Measurements from ENCODE around the gene ENTHD1. TPM values are rescaled to one million over a fixed set of nuclear protein-coding genes. Genes with fewer than 3 reads are reported as not detected.

The ENTHD1 gene
- total RNA-seq, 4 donors from 2014 or later = not detected

DNA sequence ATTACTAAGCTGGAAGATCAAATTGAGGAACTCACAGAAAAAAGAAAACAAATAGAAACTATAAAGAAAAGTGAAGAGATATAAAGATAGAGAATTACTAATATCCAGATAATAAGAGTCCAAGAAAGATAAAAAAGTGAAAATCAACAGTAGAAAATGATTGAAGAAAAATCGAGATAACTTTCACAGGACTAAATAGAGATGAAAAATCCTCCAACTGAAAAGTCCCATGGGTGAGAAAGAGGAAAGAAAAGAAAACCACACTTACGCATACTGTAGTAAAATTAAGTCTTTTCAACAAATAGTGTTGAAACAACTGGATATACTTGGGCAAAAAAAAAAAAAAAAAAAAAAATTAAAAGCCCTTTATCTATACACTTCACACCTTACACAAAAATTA lies 60.0 kb downstream of the ENTHD1 start:
- no peaks in the 10 kb centered on the region for H3K36me3 ChIP-seq
- no peaks in the 10 kb centered on the region for H3K9me3 ChIP-seq
- H3K4me3 ChIP-seq = no peak overlapping the region
- no peak for DNase-seq
- no peaks in the 10 kb centered on the region for H3K4me1 ChIP-seq
- H3K27me3 ChIP-seq = no peaks in the 10 kb centered on the region
- TF ChIP-seq POLR2A (IDR thresholded peaks at IDR 0.05) = no peak
- TF ChIP-seq, protein P1, sequence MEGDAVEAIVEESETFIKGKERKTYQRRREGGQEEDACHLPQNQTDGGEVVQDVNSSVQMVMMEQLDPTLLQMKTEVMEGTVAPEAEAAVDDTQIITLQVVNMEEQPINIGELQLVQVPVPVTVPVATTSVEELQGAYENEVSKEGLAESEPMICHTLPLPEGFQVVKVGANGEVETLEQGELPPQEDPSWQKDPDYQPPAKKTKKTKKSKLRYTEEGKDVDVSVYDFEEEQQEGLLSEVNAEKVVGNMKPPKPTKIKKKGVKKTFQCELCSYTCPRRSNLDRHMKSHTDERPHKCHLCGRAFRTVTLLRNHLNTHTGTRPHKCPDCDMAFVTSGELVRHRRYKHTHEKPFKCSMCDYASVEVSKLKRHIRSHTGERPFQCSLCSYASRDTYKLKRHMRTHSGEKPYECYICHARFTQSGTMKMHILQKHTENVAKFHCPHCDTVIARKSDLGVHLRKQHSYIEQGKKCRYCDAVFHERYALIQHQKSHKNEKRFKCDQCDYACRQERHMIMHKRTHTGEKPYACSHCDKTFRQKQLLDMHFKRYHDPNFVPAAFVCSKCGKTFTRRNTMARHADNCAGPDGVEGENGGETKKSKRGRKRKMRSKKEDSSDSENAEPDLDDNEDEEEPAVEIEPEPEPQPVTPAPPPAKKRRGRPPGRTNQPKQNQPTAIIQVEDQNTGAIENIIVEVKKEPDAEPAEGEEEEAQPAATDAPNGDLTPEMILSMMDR (IDR thresholded peaks at IDR 0.05) = no peak
- H3K27ac ChIP-seq = no peak overlapping the region

DNA sequence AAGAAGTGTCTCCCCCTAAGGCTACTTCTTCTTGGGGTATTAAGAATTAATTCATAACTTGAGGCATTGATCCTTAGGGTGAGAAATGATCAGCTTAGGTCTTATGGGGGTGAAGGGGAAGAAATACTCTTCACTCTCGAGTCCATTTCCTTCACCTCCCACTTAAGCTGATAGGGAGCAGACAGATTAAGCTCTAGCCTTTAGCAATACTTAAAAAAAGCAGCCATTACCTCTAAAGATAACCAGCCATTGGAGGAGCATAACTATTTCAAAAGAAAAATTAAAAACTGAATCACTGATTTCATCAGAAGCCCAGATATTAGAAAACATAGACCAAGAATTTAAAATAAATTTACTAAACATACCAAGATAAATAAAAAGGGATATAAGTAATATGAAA lies 60.5 kb downstream of the ENTHD1 start:
- Histone ChIP-seq H3K27ac (peak overlapping the region in 1 of 4 donors; percentile 11), H3K36me3 (no peaks in the 10 kb centered on the region), H3K27me3 (no peaks in the 10 kb centered on the region), H3K4me1 (no peaks in the 10 kb centered on the region), H3K4me3 (no peak overlapping the region), H3K9me3 (no peaks in the 10 kb centered on the region)
- no peak for DNase-seq
- TF ChIP-seq, protein P1 (IDR thresholded peaks at IDR 0.05) = no peak
- no peak for TF ChIP-seq POLR2A (IDR thresholded peaks at IDR 0.05)

DNA sequence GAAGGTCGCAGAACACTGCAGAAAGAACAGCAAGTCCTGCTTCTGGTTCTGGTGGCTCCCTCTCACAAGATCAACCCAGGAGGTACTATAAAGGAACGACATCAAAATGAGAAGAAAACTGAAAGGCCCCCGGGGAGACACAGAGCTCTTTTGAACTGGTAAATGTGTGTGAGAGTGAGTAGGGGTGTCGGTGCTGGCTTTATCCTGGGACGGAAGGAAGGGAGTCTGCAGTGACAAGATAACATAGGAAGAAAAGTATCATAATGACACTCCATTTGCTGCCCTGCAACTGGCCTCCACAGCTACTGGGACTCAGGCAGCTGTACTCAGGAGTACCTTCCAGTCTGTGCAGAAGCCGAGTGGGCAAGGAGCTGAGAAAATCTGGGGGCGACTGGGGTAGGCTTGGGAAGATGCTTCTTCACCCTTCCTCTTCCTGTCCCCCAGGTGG lies 60.9 kb downstream of the ENTHD1 start:
- no peak overlapping the region for H3K4me3 ChIP-seq
- no peak for DNase-seq
- H3K27me3 ChIP-seq = no peaks in the 10 kb centered on the region

DNA sequence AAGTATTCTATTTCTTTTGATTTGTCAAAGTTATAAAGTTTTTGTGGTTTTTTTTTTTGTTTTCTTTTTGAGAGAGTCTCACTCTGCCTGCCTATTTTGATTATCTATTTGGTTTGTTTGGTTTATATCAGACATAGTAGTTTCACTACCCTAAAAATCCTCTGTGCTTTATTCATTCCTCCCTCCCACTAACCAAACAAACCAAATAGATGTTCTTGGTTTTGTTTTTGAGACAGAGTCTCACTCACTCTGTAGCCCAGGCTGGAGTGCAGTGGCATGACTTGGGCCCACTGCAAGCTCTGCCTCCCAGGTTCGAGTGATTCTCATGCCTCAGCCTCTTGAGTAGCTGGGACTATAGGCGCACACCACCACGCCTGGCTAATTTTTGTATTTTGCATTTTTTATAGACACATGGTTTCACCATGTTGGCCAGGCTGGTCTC lies 67.9 kb downstream of the ENTHD1 start:
- H3K4me3 ChIP-seq = peak overlapping the region in 1 of 4 donors; percentile 13
- H3K36me3 ChIP-seq = no peaks in the 10 kb centered on the region
- peak in 1 of 3 donors; percentile 46 for DNase-seq
- no peak for TF ChIP-seq POLR2A (IDR thresholded peaks at IDR 0.05)
- TF ChIP-seq, protein P1 (IDR thresholded peaks at IDR 0.05) = no peak
- no peaks in the 10 kb centered on the region for H3K27me3 ChIP-seq
- H3K9me3 ChIP-seq = no peaks in the 10 kb centered on the region
- peak overlapping the region in 2 of 4 donors; percentile 11 to 60 for H3K27ac ChIP-seq
- no peaks in the 10 kb centered on the region for H3K4me1 ChIP-seq

More for the DNA sequence above, 60.9 kb downstream of the ENTHD1 start:
- Histone ChIP-seq H3K9me3 (no peaks in the 10 kb centered on the region), H3K4me1 (no peaks in the 10 kb centered on the region), H3K27ac (peak overlapping the region in 1 of 4 donors; percentile 11), H3K36me3 (no peaks in the 10 kb centered on the region)
- TF ChIP-seq, protein P1 (IDR thresholded peaks at IDR 0.05) = no peak
- no peak for TF ChIP-seq POLR2A (IDR thresholded peaks at IDR 0.05)

DNA sequence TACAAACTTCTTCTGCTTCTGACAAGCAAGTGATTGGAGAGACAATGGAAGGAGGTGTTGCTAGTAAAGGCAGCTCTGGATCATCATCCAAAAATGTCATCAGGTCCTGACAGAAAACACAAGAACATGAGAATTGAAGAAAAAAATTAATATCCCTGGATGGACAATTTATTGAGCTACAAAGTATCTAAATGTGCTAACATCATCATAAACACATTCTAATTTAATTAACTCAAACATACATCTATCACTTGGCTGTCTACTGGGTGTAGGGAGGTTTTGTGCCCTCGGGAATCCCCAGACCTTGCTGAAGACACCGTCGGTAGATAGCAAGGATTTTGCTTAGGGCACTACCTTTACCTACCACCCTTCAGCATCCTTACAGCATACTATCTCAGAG lies 72.6 kb downstream of the ENTHD1 start:
- TF ChIP-seq, protein P1 (IDR thresholded peaks at IDR 0.05) = no peak
- TF ChIP-seq POLR2A (IDR thresholded peaks at IDR 0.05) = no peak
- no peak for DNase-seq
- H3K9me3 ChIP-seq = no peaks in the 10 kb centered on the region
- H3K4me1 ChIP-seq = no peaks in the 10 kb centered on the region
- H3K4me3 ChIP-seq = no peak overlapping the region
- no peak overlapping the region for H3K27ac ChIP-seq
- no peaks in the 10 kb centered on the region for H3K36me3 ChIP-seq
- H3K27me3 ChIP-seq = no peaks in the 10 kb centered on the region

DNA sequence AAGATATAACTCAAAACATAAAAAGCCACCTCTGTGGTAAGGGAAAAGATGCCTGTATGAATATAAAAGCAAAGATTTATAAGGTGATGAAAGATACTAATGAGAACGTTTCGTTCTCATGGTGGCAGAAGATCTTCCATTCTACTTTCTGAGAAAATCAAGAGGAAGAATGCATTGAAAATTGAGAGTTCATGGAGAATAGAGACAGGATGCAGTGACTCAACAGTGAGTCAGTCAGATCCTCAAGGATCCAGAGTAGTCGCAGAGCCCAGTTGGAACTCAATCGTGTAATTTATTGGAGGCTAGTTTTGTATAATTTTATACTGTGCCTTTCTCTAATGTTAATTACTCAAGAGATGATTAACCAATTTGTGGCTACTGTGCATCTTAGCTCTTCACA lies 73.3 kb downstream of the ENTHD1 start:
- Histone ChIP-seq H3K36me3 (no peaks in the 10 kb centered on the region), H3K4me1 (no peaks in the 10 kb centered on the region), H3K27ac (no peak overlapping the region), H3K9me3 (no peaks in the 10 kb centered on the region), H3K4me3 (no peak overlapping the region), H3K27me3 (no peaks in the 10 kb centered on the region)
- DNase-seq = no peak
- TF ChIP-seq POLR2A (IDR thresholded peaks at IDR 0.05) = no peak
- TF ChIP-seq, protein P1 (IDR thresholded peaks at IDR 0.05) = no peak

Measured in Peyer's patch (tissue), 4 donors.